IPS DF 6.9 (cell line): ENCODE data around the gene MINDY1.
A peak's percentile ranks its signal among the peaks of the same experiment; 100 is the strongest.

Experiments
- DNase-seq: peaks from one replicate; pipeline ENCODE4 v3.0.0-alpha.2; 2013; ENCODE audit warnings: low read depth, low spot score
- H3K27ac ChIP-seq: one replicate; pipeline ENCODE4 v1.5.1; 2013; ENCODE audit warnings: low read length, control low read depth
- H3K27me3 ChIP-seq: 2 replicates; pipeline ENCODE4 v1.6.1; 2013; ENCODE audit warnings: mild to moderate bottlenecking, low read length; ENCODE audit not compliant: control insufficient read depth, insufficient read depth
- H3K36me3 ChIP-seq: 2 replicates; pipeline ENCODE4 v1.6.1; 2013; ENCODE audit warnings: low read length; ENCODE audit not compliant: control insufficient read depth, insufficient read depth
- H3K4me1 ChIP-seq: 2 replicates; pipeline ENCODE4 v1.6.1; 2013; ENCODE audit warnings: low read length; ENCODE audit not compliant: control insufficient read depth, insufficient read depth
- H3K4me3 ChIP-seq: 2 replicates; pipeline ENCODE4 v1.5.1; 2013; ENCODE audit warnings: mild to moderate bottlenecking, low read length
- H3K9me3 ChIP-seq: 2 replicates; pipeline ENCODE4 v1.6.1; 2013; ENCODE audit warnings: low read length, inconsistent platforms; ENCODE audit not compliant: control insufficient read depth, insufficient read depth
- WGBS: extraction: QIAGEN DNeasy Blood & Tissue Kit; methylation state at CpG from one replicate; pipeline ENCODE4 v1.1.7; 2013; ENCODE audit warnings: mixed read lengths, missing lambda C conversion rate; ENCODE audit not compliant: insufficient read length, insufficient coverage; 5-methylcytosine and 5-hydroxymethylcytosine counted together

MINDY1 gene

GRCh38 chr1:150994248-150994647, 12.5 kb downstream of the MINDY1 start:
- WGBS, result no CpG with 5 or more reads among the region's 3 CpGs
- no peak overlapping the region for H3K27ac ChIP-seq

DNA sequence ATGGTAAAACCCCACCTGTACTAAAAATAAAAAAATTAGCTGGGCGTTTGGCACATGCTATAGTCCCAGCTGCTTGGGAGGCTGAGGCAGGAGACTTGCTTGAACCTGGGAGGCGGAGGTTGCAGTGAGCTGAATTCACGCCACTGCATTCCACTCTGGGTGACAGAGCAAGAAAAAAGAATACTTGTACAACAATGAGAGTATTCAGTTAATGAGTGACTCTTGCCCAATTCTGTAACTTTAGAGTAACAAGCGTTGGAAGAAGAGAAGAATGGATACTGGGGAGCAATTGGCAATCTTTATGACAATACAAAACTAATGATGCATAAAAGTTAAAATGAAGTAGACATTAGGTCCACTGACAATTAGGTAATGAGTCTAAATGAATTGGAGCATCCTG, 14.1 kb downstream of the MINDY1 start:
- no CpG with 5 or more reads among the region's 4 CpGs for WGBS
- DNase-seq, result no peak

More at GRCh38 chr1:150994248-150994647, 12.5 kb downstream of the MINDY1 start:
- H3K27me3 ChIP-seq, result no peaks in the 10 kb centered on the region
- no peak for DNase-seq
- H3K9me3 ChIP-seq, result no peaks in the 10 kb centered on the region
- no peaks in the 10 kb centered on the region for H3K4me1 ChIP-seq
- 0 out of 2 replicates have a peak, but pooled peaks cover 3% of the 10 kb centered on the region for H3K36me3 ChIP-seq
- H3K4me3 ChIP-seq, result no peak overlapping the region

GRCh38 chr1:150987924-150988323, 18.8 kb downstream of the MINDY1 start:
- Histone ChIP-seq H3K4me3 (no peak overlapping the region), H3K27me3 (no peaks in the 10 kb centered on the region), H3K36me3 (no peaks in the 10 kb centered on the region), H3K27ac (no peak overlapping the region), H3K4me1 (no peaks in the 10 kb centered on the region), H3K9me3 (no peaks in the 10 kb centered on the region)
- no peak for DNase-seq
- WGBS, result no CpG with 5 or more reads among the region's 7 CpGs

More for the DNA sequence above, 14.1 kb downstream of the MINDY1 start:
- Histone ChIP-seq H3K4me1 (no peaks in the 10 kb centered on the region), H3K36me3 (0 out of 2 replicates have a peak, but pooled peaks cover 2% of the 10 kb centered on the region), H3K27me3 (no peaks in the 10 kb centered on the region), H3K9me3 (no peaks in the 10 kb centered on the region), H3K27ac (no peak overlapping the region), H3K4me3 (no peak overlapping the region)

GRCh38 chr1:150985179-150985825, 21.4 kb downstream of the MINDY1 start:
- H3K36me3 ChIP-seq, result no peaks in the 10 kb centered on the region
- H3K27me3 ChIP-seq, result no peaks in the 10 kb centered on the region
- H3K27ac ChIP-seq, result no peak overlapping the region
- DNase-seq, result no peak
- no CpG with 5 or more reads among the region's 2 CpGs for WGBS
- peaks cover 10% of the 10 kb centered on the region; the same call in 1 of the 2 replicates for H3K4me1 ChIP-seq
- no peak overlapping the region for H3K4me3 ChIP-seq
- H3K9me3 ChIP-seq, result no peaks in the 10 kb centered on the region

DNA sequence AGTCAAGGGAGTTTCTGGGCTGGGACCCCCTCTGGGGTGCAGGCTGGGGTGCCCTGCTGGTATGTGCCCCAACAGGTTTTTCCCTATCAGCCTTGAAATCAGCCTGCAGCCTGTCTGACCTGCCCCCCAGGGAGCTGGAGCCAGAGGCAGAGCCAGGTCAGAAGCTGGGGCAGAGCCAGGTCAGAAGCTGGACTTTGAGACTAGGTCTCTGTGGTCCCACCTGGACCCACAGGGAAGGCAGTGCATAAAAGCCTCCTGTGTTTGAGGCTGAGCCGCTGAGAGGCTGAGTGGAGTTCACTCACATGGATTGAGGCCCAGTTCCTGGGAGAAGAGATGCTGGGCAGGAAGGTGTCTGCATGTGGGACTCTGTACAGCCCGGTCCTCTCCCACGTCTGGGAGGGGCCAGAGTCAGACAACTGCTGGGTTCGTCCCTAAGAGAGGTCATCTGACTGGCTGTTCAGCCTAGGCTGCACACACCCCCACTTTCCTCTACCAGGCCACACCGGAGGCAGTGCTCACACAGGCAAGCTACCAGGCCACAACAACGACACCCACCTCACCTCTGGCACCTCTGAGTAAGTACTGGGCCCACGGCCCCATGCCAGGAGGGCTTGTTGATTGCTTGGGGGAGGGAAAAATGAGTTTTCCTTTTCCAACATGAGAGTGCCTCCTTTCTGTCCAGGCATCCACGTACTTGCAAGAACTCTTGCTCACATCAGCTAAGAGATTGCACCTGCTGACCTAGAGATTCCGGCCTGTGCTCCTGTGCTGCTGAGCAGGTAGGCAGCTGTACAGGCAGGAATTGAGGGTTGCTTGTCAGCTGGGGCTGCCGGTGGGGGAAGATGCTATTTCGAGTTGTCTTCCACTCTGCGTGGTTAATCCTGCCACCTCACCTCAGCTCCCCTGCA, 24.6 kb downstream of the MINDY1 start, which contains the start of gene ANXA9:
TSS of gene ANXA9 (plus strand) at position 488 of the 908 bp plus-strand sequence. CDS start 814 bp downstream, outside the sequence.
- no peak for DNase-seq
- Histone ChIP-seq H3K36me3 (no peaks in the 10 kb centered on the region), H3K27me3 (no peaks in the 10 kb centered on the region), H3K4me3 (no peak within 1 kb of the TSS), H3K9me3 (no peaks in the 10 kb centered on the region), H3K4me1 (peaks cover 12% of the 10 kb centered on the region; the same call in 1 of the 2 replicates), H3K27ac (no peak within 1 kb of the TSS)
- no CpG with 5 or more reads among the region's 12 CpGs for WGBS

DNA sequence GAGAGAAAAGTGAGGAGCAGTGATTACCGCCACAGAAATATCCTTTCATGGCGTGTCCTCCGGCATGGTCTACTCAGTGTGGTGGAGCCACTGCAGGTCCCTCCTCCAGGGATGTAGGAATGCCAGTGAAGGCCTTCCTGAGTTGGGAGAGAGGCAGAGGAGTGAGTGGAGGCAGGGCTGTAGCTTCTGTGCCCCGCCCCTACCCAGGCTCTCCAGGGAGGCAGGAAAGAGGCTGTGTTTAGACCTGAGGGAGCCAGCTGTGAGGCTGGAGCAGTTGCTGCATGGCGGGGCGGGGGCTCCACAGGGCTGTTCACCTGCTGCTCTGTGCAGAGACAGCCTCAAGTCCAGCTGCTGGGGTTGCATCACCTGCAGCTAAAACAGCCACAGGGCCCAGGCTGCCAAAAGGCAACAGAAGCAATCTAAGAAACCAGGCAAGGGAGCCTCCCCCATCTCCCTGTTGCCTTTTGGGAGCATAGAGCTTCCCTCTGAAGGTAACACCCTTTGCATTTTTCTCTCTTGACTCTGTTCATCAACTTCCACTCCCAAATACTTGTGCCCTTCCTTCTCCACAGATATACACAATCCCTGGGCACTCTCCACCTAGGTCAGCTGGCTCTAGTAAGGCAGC, 25.4 kb downstream of the MINDY1 start:
- peaks cover 12% of the 10 kb centered on the region; the same call in 1 of the 2 replicates for H3K4me1 ChIP-seq
- WGBS, result no CpG with 5 or more reads among the region's 6 CpGs
- no peaks in the 10 kb centered on the region for H3K9me3 ChIP-seq
- DNase-seq, result peak; percentile 83
- no peak overlapping the region for H3K4me3 ChIP-seq
- no peak overlapping the region for H3K27ac ChIP-seq
- H3K27me3 ChIP-seq, result no peaks in the 10 kb centered on the region
- H3K36me3 ChIP-seq, result no peaks in the 10 kb centered on the region

- Histone ChIP-seq H3K27ac (no peak overlapping the region), H3K36me3 (no peaks in the 10 kb centered on the region), H3K4me1 (peaks cover 14% of the 10 kb centered on the region; the same call in 1 of the 2 replicates), H3K9me3 (no peaks in the 10 kb centered on the region), H3K4me3 (no peak overlapping the region), H3K27me3 (no peaks in the 10 kb centered on the region)
- peak; percentile 72 for DNase-seq
- no CpG with 5 or more reads among the region's 23 CpGs for WGBS
Measured at GRCh38 chr1:150979092-150980056, 27.3 kb downstream of the MINDY1 start.

- no CpG with 5 or more reads among the region's 11 CpGs for WGBS
- Histone ChIP-seq H3K36me3 (no peaks in the 10 kb centered on the region), H3K27ac (no peak overlapping the region), H3K9me3 (no peaks in the 10 kb centered on the region), H3K4me1 (peaks cover 23% of the 10 kb centered on the region), H3K27me3 (no peaks in the 10 kb centered on the region), H3K4me3 (no peak overlapping the region)
- no peak for DNase-seq
Measured at GRCh38 chr1:150976879-150977694, 29.6 kb downstream of the MINDY1 start.

- no CpG with 5 or more reads among the region's 9 CpGs for WGBS
- H3K4me3 ChIP-seq, result no peak overlapping the region
Measured at GRCh38 chr1:150976401-150976821, 30.3 kb downstream of the MINDY1 start.

More at GRCh38 chr1:150976401-150976821, 30.3 kb downstream of the MINDY1 start:
- Histone ChIP-seq H3K4me1 (peaks cover 19% of the 10 kb centered on the region), H3K36me3 (no peaks in the 10 kb centered on the region), H3K9me3 (no peaks in the 10 kb centered on the region), H3K27ac (no peak overlapping the region), H3K27me3 (no peaks in the 10 kb centered on the region)
- no peak for DNase-seq
